Measurements from ENCODE around the gene PSMC4. TPM values are rescaled to one million over a fixed set of nuclear protein-coding genes. Genes with fewer than 3 reads are reported as not detected.

The PSMC4 gene
- 98.9 and 146 TPM in 2 replicates for total RNA-seq

GRCh38 chr19:39970675-39971379 lies at the start of gene PSMC4:
Gene PSMC4, plus strand, starts transcription at chr19:39971165. Its CDS starts 38 bp downstream, at chr19:39971203.

GRCh38 chr19:39934584-39935363 lies 36.2 kb upstream of the PSMC4 start, which contains the start of gene FCGBP:
Gene FCGBP, minus strand, starts transcription at chr19:39934634.

GRCh38 chr19:39996811-39997637 lies 26.1 kb downstream of the PSMC4 start, which contains the start of gene ZNF546:
Gene ZNF546, plus strand, starts transcription at chr19:39997060. Its CDS starts 1,267 bp downstream, at chr19:39998327.

Other genes starting within 250 kb of the PSMC4 start
- not detected in 2 replicates for gene CLC, start 233.1 kb upstream of the PSMC4 start, total RNA-seq
- gene LEUTX, start 192.3 kb upstream of the PSMC4 start, total RNA-seq, result not detected in 2 replicates
- gene DYRK1B, start 137.0 kb upstream of the PSMC4 start, total RNA-seq, result 7.5 and 8.3 TPM in 2 replicates
- gene FBL, start 124.8 kb upstream of the PSMC4 start, total RNA-seq, result 157 and 169 TPM in 2 replicates
- gene FCGBP, start 36.5 kb upstream of the PSMC4 start, total RNA-seq, result 0.43 and 0.96 TPM in 2 replicates
- gene ZNF546, start 25.9 kb downstream of the PSMC4 start, total RNA-seq, result 0.24 and 1.5 TPM in 2 replicates
- gene ZNF780B, start 85.1 kb downstream of the PSMC4 start, total RNA-seq, result 3.4 and 10.9 TPM in 2 replicates
- gene ZNF780A, start 119.8 kb downstream of the PSMC4 start, total RNA-seq, result 7.0 and 8.7 TPM in 2 replicates
- gene MAP3K10, start 220.3 kb downstream of the PSMC4 start, total RNA-seq, result 6.2 and 8.0 TPM in 2 replicates
- not detected in 2 replicates for gene TTC9B, start 247.2 kb downstream of the PSMC4 start, total RNA-seq

Data from tracheal epithelial cell (primary cell).